DOHH2 (cell line): ENCODE results near the gene RPRD1B.

Experiments
- EZH2phosphoT487 ChIP-seq: fragments of 200-600 bp; sonication (generic); IDR thresholded peaks from 2 replicates; pipeline ENCODE4 v1.6.1; 2017; ENCODE audit warnings: borderline replicate concordance, mild to moderate bottlenecking, antibody characterized with exemption, low read length, moderate library complexity, mixed read lengths
- TF ChIP-seq, protein P1 (sequence below): fragments of 200-600 bp; sonication (generic); IDR thresholded peaks from one replicate; pipeline ENCODE4 v1.5.1; 2014; ENCODE audit warnings: antibody characterized with exemption, mild to moderate bottlenecking, low read depth, low read length; ENCODE audit not compliant: poor library complexity, severe bottlenecking

GRCh38 chr20:38117635-38118034, 84.1 kb downstream of the RPRD1B start:
- no peak for TF ChIP-seq EZH2phosphoT487
- TF ChIP-seq, protein P1, sequence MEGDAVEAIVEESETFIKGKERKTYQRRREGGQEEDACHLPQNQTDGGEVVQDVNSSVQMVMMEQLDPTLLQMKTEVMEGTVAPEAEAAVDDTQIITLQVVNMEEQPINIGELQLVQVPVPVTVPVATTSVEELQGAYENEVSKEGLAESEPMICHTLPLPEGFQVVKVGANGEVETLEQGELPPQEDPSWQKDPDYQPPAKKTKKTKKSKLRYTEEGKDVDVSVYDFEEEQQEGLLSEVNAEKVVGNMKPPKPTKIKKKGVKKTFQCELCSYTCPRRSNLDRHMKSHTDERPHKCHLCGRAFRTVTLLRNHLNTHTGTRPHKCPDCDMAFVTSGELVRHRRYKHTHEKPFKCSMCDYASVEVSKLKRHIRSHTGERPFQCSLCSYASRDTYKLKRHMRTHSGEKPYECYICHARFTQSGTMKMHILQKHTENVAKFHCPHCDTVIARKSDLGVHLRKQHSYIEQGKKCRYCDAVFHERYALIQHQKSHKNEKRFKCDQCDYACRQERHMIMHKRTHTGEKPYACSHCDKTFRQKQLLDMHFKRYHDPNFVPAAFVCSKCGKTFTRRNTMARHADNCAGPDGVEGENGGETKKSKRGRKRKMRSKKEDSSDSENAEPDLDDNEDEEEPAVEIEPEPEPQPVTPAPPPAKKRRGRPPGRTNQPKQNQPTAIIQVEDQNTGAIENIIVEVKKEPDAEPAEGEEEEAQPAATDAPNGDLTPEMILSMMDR = no peak
